ENCODE data around the gene SSR1.

GRCh38 chr6:7295916-7296315, 17.1 kb downstream of the SSR1 start:
- TF ChIP-seq CTCF (conservative IDR thresholded peaks at IDR 0.05; ENCODE audit: low read length) (no peak), EZH2phosphoT487 (IDR thresholded peaks at IDR 0.05; ENCODE audit: borderline replicate concordance, low read depth, low read length) (no peak)

Data from OCI-LY7 (cell line).